ENCODE measurements around the gene APOB. TPM values are rescaled to one million over a fixed set of nuclear protein-coding genes. Genes with fewer than 3 reads are reported as not detected.

APOB gene
- total RNA-seq, 4 donors from 2014 or later, result 0.05 to 8.8 (median 2.3) TPM

GRCh38 chr2:21067859-21068537 is 24.1 kb upstream of the APOB start:
- H3K9me3 ChIP-seq, result no peaks in the 10 kb centered on the region
- DNase-seq (no peak), ATAC-seq (no peak)
- in situ Hi-C loops (cut with MboI; ENCODE audit: low sequenced_read_pairs in 4 of 4) (no loop called here), intact Hi-C loops (cut with DNase I; ENCODE audit: low total_unique reads) (no loop called here)
- no peaks in the 10 kb centered on the region for H3K4me1 ChIP-seq
- H3K4me3 ChIP-seq, result no peak overlapping the region
- H3K27me3 ChIP-seq, result no peaks in the 10 kb centered on the region
- no peak overlapping the region for H3K27ac ChIP-seq
- no peaks in the 10 kb centered on the region for H3K36me3 ChIP-seq
- TF ChIP-seq CTCF (IDR thresholded peaks at IDR 0.05 in 4 of 5, conservative IDR thresholded peaks at IDR 0.05 in 1 of 5), result no peak
- no peak for TF ChIP-seq POLR2A (IDR thresholded peaks at IDR 0.05)

- intact Hi-C loops (cut with DNase I; ENCODE audit: low total_unique reads), result no loop called here
- H3K9me3 ChIP-seq, result no peaks in the 10 kb centered on the region
- no peaks in the 10 kb centered on the region for H3K27me3 ChIP-seq
- TF ChIP-seq CTCF (IDR thresholded peaks at IDR 0.05 in 4 of 5, conservative IDR thresholded peaks at IDR 0.05 in 1 of 5) (no peak), POLR2A (IDR thresholded peaks at IDR 0.05) (no peak)
- H3K4me3 ChIP-seq, result no peak overlapping the region
- no peaks in the 10 kb centered on the region for H3K4me1 ChIP-seq
- H3K27ac ChIP-seq, result no peak overlapping the region
- ATAC-seq (no peak), DNase-seq (no peak)
- in situ Hi-C loops (cut with MboI; ENCODE audit: low sequenced_read_pairs in 4 of 4), result no loop called here
- H3K36me3 ChIP-seq, result no peaks in the 10 kb centered on the region
Observed at GRCh38 chr2:21067125-21067524, 23.3 kb upstream of the APOB start.

GRCh38 chr2:21059885-21060610 is 16.2 kb upstream of the APOB start:
- no peak for TF ChIP-seq CTCF (IDR thresholded peaks at IDR 0.05 in 4 of 5, conservative IDR thresholded peaks at IDR 0.05 in 1 of 5)
- TF ChIP-seq POLR2A (IDR thresholded peaks at IDR 0.05), result no peak
- no peak for DNase-seq
- no peaks in the 10 kb centered on the region for H3K9me3 ChIP-seq
- H3K27ac ChIP-seq, result no peak overlapping the region
- H3K36me3 ChIP-seq, result no peaks in the 10 kb centered on the region
- in situ Hi-C loops (cut with MboI; ENCODE audit: low sequenced_read_pairs in 4 of 4) (no loop called here), intact Hi-C loops (cut with DNase I; ENCODE audit: low total_unique reads) (no loop called here)
- no peak for ATAC-seq
- no peaks in the 10 kb centered on the region for H3K4me1 ChIP-seq
- no peaks in the 10 kb centered on the region for H3K27me3 ChIP-seq
- no peak overlapping the region for H3K4me3 ChIP-seq

GRCh38 chr2:21057097-21057496 is 13.2 kb upstream of the APOB start:
- no peaks in the 10 kb centered on the region for H3K27me3 ChIP-seq
- no peak for DNase-seq
- intact Hi-C loops (cut with DNase I; ENCODE audit: low total_unique reads) (no loop called here), in situ Hi-C loops (cut with MboI; ENCODE audit: low sequenced_read_pairs in 4 of 4) (no loop called here)
- H3K9me3 ChIP-seq, result no peaks in the 10 kb centered on the region
- no peak overlapping the region for H3K27ac ChIP-seq
- no peaks in the 10 kb centered on the region for H3K36me3 ChIP-seq
- TF ChIP-seq POLR2A (IDR thresholded peaks at IDR 0.05) (no peak), CTCF (IDR thresholded peaks at IDR 0.05 in 4 of 5, conservative IDR thresholded peaks at IDR 0.05 in 1 of 5) (no peak)
- no peaks in the 10 kb centered on the region for H3K4me1 ChIP-seq
- no peak for ATAC-seq
- no peak overlapping the region for H3K4me3 ChIP-seq

All from gastrocnemius medialis (tissue), 4 donors.